ENCODE measurements around the gene METTL16. TPM values are rescaled to one million over a fixed set of nuclear protein-coding genes. Genes with fewer than 3 reads are reported as not detected.

METTL16 gene
- total and polyA plus RNA-seq, 12 donors, result 9.9 to 31.9 (median 26.5) TPM

DNA sequence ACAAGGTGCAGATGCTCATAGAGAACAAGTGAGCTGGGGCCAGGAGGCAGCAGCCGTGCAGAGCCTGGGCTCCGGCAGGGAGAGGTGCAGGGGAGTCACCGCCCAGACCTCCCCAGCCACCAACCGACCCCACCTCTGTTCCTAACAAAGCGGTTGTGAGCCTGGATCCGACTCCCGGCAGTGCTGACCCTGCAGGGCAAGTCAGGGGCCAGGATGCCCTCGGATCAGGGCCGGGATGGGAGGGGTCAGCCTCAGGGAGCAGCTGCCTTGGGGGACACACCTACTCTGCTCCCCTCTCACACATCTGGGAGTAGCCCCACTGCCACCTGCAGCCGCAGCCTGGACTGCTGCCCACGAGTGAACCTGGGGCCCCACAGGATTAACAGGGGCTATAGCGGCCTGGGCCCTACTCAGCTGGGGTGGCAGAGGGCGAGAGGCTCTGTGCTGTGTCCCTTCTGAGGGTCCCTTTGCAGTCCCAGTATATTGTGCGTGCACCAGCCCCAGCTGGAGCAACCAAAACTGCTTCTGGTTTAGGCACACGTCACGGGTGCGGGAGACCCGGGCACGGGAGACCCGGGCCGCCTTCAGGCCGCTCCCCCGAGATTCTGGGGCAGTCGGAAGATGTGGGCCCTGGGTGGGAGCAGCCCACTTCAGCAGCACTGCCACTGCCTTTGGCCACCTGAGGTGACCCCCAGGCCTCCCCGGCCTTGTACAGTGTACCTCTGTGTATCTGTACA is 132.0 kb downstream of the METTL16 start:
- 87 to 89% methylated on average over 25 of the region's 25 CpGs for WGBS, 2 donors
- intact Hi-C loops (cut with DNase I), result loop anchor here in 2 of 10 donors (2.0 to 10.0 kb wide), 2 partner anchors 35 to 1665 kb away; no protein-coding TSS in a partner anchor

DNA sequence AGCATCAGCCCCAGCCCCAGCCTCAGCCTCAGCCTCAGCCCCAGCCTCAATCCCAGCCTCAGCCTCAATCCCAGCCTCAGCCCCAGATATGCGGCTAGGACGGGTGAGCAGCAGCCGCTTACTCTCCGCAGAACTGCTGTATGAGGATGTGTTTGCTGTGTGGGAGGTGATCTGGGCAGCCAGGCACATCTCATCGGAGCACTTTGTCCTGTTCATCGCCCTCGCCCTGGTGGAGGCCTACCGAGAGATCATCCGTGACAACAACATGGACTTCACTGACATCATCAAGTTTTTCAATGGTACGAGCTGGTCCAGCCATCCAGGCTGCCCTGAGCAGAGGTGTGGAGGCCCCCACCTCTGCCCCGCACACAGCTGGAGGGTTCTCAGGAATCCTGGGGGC is 132.8 kb downstream of the METTL16 start:
- H3K27me3 ChIP-seq, result no peaks in the 10 kb centered on the region
- peaks cover 0 to 80% (median 11%) of the 10 kb centered on the region in 9 donors for H3K36me3 ChIP-seq
- DNase-seq (no peak), ATAC-seq (no peak)
- TF ChIP-seq, protein P1, sequence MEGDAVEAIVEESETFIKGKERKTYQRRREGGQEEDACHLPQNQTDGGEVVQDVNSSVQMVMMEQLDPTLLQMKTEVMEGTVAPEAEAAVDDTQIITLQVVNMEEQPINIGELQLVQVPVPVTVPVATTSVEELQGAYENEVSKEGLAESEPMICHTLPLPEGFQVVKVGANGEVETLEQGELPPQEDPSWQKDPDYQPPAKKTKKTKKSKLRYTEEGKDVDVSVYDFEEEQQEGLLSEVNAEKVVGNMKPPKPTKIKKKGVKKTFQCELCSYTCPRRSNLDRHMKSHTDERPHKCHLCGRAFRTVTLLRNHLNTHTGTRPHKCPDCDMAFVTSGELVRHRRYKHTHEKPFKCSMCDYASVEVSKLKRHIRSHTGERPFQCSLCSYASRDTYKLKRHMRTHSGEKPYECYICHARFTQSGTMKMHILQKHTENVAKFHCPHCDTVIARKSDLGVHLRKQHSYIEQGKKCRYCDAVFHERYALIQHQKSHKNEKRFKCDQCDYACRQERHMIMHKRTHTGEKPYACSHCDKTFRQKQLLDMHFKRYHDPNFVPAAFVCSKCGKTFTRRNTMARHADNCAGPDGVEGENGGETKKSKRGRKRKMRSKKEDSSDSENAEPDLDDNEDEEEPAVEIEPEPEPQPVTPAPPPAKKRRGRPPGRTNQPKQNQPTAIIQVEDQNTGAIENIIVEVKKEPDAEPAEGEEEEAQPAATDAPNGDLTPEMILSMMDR (IDR thresholded peaks at IDR 0.05), result no peak
- H3K4me3 ChIP-seq, result no peak overlapping the region
- intact Hi-C loops (cut with DNase I), result no loop called here
- WGBS, 2 donors, result 87 to 93% methylated on average over 11 of the region's 11 CpGs
- no peaks in the 10 kb centered on the region for H3K9me3 ChIP-seq
- H3K4me1 ChIP-seq, result peaks cover 0 to 14% (median 9%) of the 10 kb centered on the region in 9 donors
- H3K27ac ChIP-seq, result no peak overlapping the region

More for the DNA sequence above, 132.0 kb downstream of the METTL16 start:
- TF ChIP-seq, protein P1 (IDR thresholded peaks at IDR 0.05), result no peak
- Histone ChIP-seq H3K27ac (no peak overlapping the region), H3K9me3 (no peaks in the 10 kb centered on the region), H3K27me3 (no peaks in the 10 kb centered on the region), H3K4me1 (peaks cover 0 to 15% (median 9%) of the 10 kb centered on the region in 9 donors), H3K4me3 (no peak overlapping the region), H3K36me3 (peaks cover 0 to 73% (median 11%) of the 10 kb centered on the region in 9 donors)
- DNase-seq (no peak), ATAC-seq (peak in 1 of 8 donors; percentile 5)

- H3K4me1 ChIP-seq, result peaks cover 0 to 8% (median 3%) of the 10 kb centered on the region in 9 donors
- peaks cover 0 to 93% (median 11%) of the 10 kb centered on the region in 9 donors for H3K36me3 ChIP-seq
- no peak for DNase-seq
- ATAC-seq, result no peak
- no peak overlapping the region for H3K27ac ChIP-seq
- 92 to 94% methylated on average over 10 of the region's 10 CpGs for WGBS, 2 donors
- no peaks in the 10 kb centered on the region for H3K9me3 ChIP-seq
- TF ChIP-seq, protein P1 (IDR thresholded peaks at IDR 0.05), result no peak
- H3K4me3 ChIP-seq, result no peak overlapping the region
- no peaks in the 10 kb centered on the region for H3K27me3 ChIP-seq
- intact Hi-C loops (cut with DNase I), result no loop called here
These were observed 134.0 kb downstream of the METTL16 start for GRCh38 chr17:2377659-2378058.

GRCh38 chr17:2376107-2376506 is 135.6 kb downstream of the METTL16 start:
- Histone ChIP-seq H3K4me1 (no peaks in the 10 kb centered on the region), H3K9me3 (no peaks in the 10 kb centered on the region), H3K36me3 (peaks cover 0 to 100% (median 11%) of the 10 kb centered on the region in 9 donors), H3K4me3 (no peak overlapping the region), H3K27me3 (no peaks in the 10 kb centered on the region), H3K27ac (no peak overlapping the region)
- intact Hi-C loops (cut with DNase I), result no loop called here
- 94 to 95% methylated on average over 14 of the region's 14 CpGs for WGBS, 2 donors
- ATAC-seq, result no peak
- TF ChIP-seq, protein P1 (IDR thresholded peaks at IDR 0.05), result no peak
- DNase-seq, result no peak

Data from heart right ventricle (tissue), 16 donors.